Transverse colon (tissue), 3 donors: ENCODE results near the gene FZD10.

ENCODE experiments used
- CTCF ChIP-seq, 5 experiments: fragments of 200-600 bp in 3 of 5; fragments of 450-650 bp in 2 of 5; sonication (generic) in 3 of 5; IDR thresholded peaks; 1 replicate in 2 of 5; 2 replicates in 3 of 5; pipeline ENCODE4 v1.5.1; 2016 to 2017; ENCODE audit warnings: antibody characterized with exemption in 5 of 5, inconsistent platforms in 3 of 5, mild to moderate bottlenecking in 2 of 5, moderate library complexity in 1 of 5
- POLR2A ChIP-seq: fragments of 450-650 bp; IDR thresholded peaks from one replicate; pipeline ENCODE4 v1.6.1; 2016; ENCODE audit warnings: antibody characterized with exemption, mild to moderate bottlenecking, moderate library complexity

- no peak for TF ChIP-seq CTCF (IDR thresholded peaks at IDR 0.05)
- TF ChIP-seq POLR2A, result no peak
These were observed 5.3 kb downstream of the FZD10 start for GRCh38 chr12:130167537-130167936.
